Hepatocyte (in vitro differentiated cells): ENCODE results near the gene PARN.

ENCODE experiments used
- CTCF ChIP-seq: fragments of 200-600 bp; sonication (generic); IDR thresholded peaks from 2 replicates; pipeline ENCODE4 v1.5.1; 2016; ENCODE audit warnings: antibody characterized with exemption, mild to moderate bottlenecking; ENCODE audit not compliant: poor library complexity
- EZH2 ChIP-seq: fragments of 200-600 bp; sonication (generic); IDR thresholded peaks from 2 replicates; pipeline ENCODE4 v1.6.1; 2016; ENCODE audit warnings: antibody characterized with exemption, mild to moderate bottlenecking, borderline replicate concordance
- EZH2phosphoT487 ChIP-seq: fragments of 200-600 bp; sonication (generic); IDR thresholded peaks from one replicate; pipeline ENCODE4 v1.6.1; 2018; ENCODE audit warnings: antibody characterized with exemption, mild to moderate bottlenecking, low read depth, moderate library complexity; ENCODE audit not compliant: unreplicated experiment, severe bottlenecking

- TF ChIP-seq CTCF (no peak), EZH2 (no peak), EZH2phosphoT487 (no peak)
Measured at GRCh38 chr16:14525596-14525995, 104.5 kb downstream of the PARN start.
